PC-3 (cell line): ENCODE measurements around the gene DAPK1. TPM values are rescaled to one million over a fixed set of nuclear protein-coding genes. Genes with fewer than 3 reads are reported as not detected.

ENCODE experiments used
- ATAC-seq: fragments of 200-7000 bp; cut with Tn5 transposase; 2 replicates; pipeline ENCODE4 v1.9.1; 2020; ENCODE audit warnings: mild to moderate bottlenecking, moderate library complexity
- BruUV-seq: library from RNA; stranded (reverse); fragments of 400-500 nt; replicated peaks from 2 replicates; lab custom pipeline; 2021; lab: Mats Ljungman, UMichigan
- CTCF ChIA-PET: fragments of 300-600 bp; sonication (Branson Sonifier 250); formaldehyde crosslinking; loops from one replicate; lab custom pipeline; 2022; ENCODE audit warnings: antibody characterized with exemption; lab: Charles Lee
- POLR2A ChIA-PET: fragments of 300-600 bp; sonication (Branson Sonifier 250); formaldehyde crosslinking; loops from one replicate; lab custom pipeline; 2022; ENCODE audit warnings: antibody characterized with exemption; ENCODE audit not compliant: unreplicated experiment; lab: Charles Lee
- DNase-seq: peaks from one replicate; pipeline ENCODE4 v3.0.0-alpha.2; 2015
- H2AFZ ChIP-seq: fragments of 300-600 bp; sonication (generic); 2 replicates; pipeline ENCODE4 v1.6.0; 2016; ENCODE audit warnings: antibody characterized with exemption, low read length
- H3F3A ChIP-seq: fragments of 300-600 bp; sonication (generic); one replicate; pipeline ENCODE4 v1.6.0; 2017; ENCODE audit warnings: antibody characterized with exemption, low read length, control low read depth, mild to moderate bottlenecking; ENCODE audit not compliant: unreplicated experiment
- H3K27ac ChIP-seq: fragments of 300-600 bp; sonication (generic); 2 replicates; pipeline ENCODE4 v1.5.1; 2016; ENCODE audit warnings: mild to moderate bottlenecking, low read length
- H3K27me3 ChIP-seq: fragments of 300-600 bp; sonication (generic); 2 replicates; pipeline ENCODE4 v1.6.1; 2016; ENCODE audit warnings: low read length, mixed read lengths
- H3K36me3 ChIP-seq: fragments of 300-600 bp; sonication (generic); 2 replicates; pipeline ENCODE4 v1.6.1; 2016; ENCODE audit warnings: low read depth, mixed run types, low read length, mixed read lengths
- H3K4me1 ChIP-seq: fragments of 300-600 bp; sonication (generic); 2 replicates; pipeline ENCODE4 v1.5.1; 2016; ENCODE audit warnings: low read length; ENCODE audit not compliant: insufficient read depth
- H3K4me2 ChIP-seq: fragments of 300-600 bp; sonication (generic); 2 replicates; pipeline ENCODE4 v1.6.0; 2016; ENCODE audit warnings: low read length
- H3K4me3 ChIP-seq: fragments of 300-600 bp; sonication (generic); 2 replicates; pipeline ENCODE4 v1.5.1; 2016; ENCODE audit warnings: mild to moderate bottlenecking, low read length, mixed read lengths
- H3K79me2 ChIP-seq: fragments of 300-600 bp; sonication (generic); 2 replicates; pipeline ENCODE4 v1.6.1; 2017; ENCODE audit warnings: low read length, mixed read lengths
- H3K9ac ChIP-seq: fragments of 300-600 bp; sonication (generic); 2 replicates; pipeline ENCODE4 v1.6.0; 2016; ENCODE audit warnings: mild to moderate bottlenecking, low read length
- H3K9me2 ChIP-seq: fragments of 300-600 bp; sonication (generic); replicated peaks from 2 replicates; pipeline ENCODE4 v1.6.1; 2016; ENCODE audit warnings: mixed run types, low read length, mixed read lengths
- H3K9me3 ChIP-seq: fragments of 300-600 bp; sonication (generic); 2 replicates; pipeline ENCODE4 v1.6.1; 2016; ENCODE audit warnings: low read length, mixed read lengths
- H4K20me1 ChIP-seq: fragments of 300-600 bp; sonication (generic); 2 replicates; pipeline ENCODE4 v1.6.1; 2016; ENCODE audit warnings: low read length, mixed read lengths
- CTCF ChIP-seq: fragments of 300-600 bp; sonication (generic); conservative IDR thresholded peaks from 2 replicates; pipeline ENCODE4 v1.5.1; 2017; ENCODE audit warnings: antibody characterized with exemption, low read depth, mild to moderate bottlenecking, low read length
- EZH2 ChIP-seq: fragments of 300-600 bp; sonication (generic); IDR thresholded peaks from one replicate; pipeline ENCODE4 v1.6.1; 2017; ENCODE audit warnings: antibody characterized with exemption, mild to moderate bottlenecking, low read length; ENCODE audit not compliant: unreplicated experiment
- EZH2phosphoT487 ChIP-seq: fragments of 300-600 bp; sonication (generic); IDR thresholded peaks from 2 replicates; pipeline ENCODE4 v1.6.1; 2018; ENCODE audit warnings: mild to moderate bottlenecking, antibody characterized with exemption, low read length, borderline replicate concordance
- intact Hi-C: fragments of 100-400 bp; cut with micrococcal nuclease; formaldehyde crosslinking; loops from 2 replicates; pipeline ENCODE4 v1.9.0; 2023
- total RNA-seq: library from RNA; depleted of rRNA; stranded (reverse); fragments of >200 nt; gene quantifications from 2 replicates; pipeline ENCODE4 v1.2.3, GENCODE V29; 2014

DAPK1 gene
- total RNA-seq, 1 experiment from 2014 or later = not detected

- CTCF ChIA-PET = no interaction called here
- Histone ChIP-seq H3K4me1 (no peaks in the 10 kb centered on the region), H3K4me3 (no peak overlapping the region)
Measured at GRCh38 chr9:87501806-87502205, 4.1 kb downstream of the DAPK1 start.

GRCh38 chr9:87502391-87503221, 4.9 kb downstream of the DAPK1 start:
- H3K27ac ChIP-seq = no peak overlapping the region
- H3K4me1 ChIP-seq = no peaks in the 10 kb centered on the region
- no peak overlapping the region for H2AFZ ChIP-seq
- no TSS peak for BruUV-seq
- H3K9me3 ChIP-seq = no peaks in the 10 kb centered on the region
- ATAC-seq (no peak), DNase-seq (no peak)
- intact Hi-C loops = no loop called here
- no peak overlapping the region for H3K4me2 ChIP-seq
- H3K36me3 ChIP-seq = no peaks in the 10 kb centered on the region
- peaks cover 23% of the 10 kb centered on the region for H3K27me3 ChIP-seq
- POLR2A ChIA-PET = no interaction called here
- CTCF ChIA-PET = no interaction called here
- H3K79me2 ChIP-seq = no peaks in the 10 kb centered on the region
- no peak overlapping the region for H3K9ac ChIP-seq
- H4K20me1 ChIP-seq = no peaks in the 10 kb centered on the region
- no peak overlapping the region for H3K4me3 ChIP-seq
- H3K9me2 ChIP-seq = no peaks in the 10 kb centered on the region
- TF ChIP-seq CTCF (no peak), EZH2 (no peak), EZH2phosphoT487 (no peak)
- no peaks in the 10 kb centered on the region for H3F3A ChIP-seq

More at GRCh38 chr9:87501806-87502205, 4.1 kb downstream of the DAPK1 start:
- Histone ChIP-seq H3K9ac (no peak overlapping the region), H2AFZ (no peak overlapping the region), H4K20me1 (no peaks in the 10 kb centered on the region), H3K79me2 (no peaks in the 10 kb centered on the region), H3K9me3 (no peaks in the 10 kb centered on the region), H3K27me3 (peaks cover 30% of the 10 kb centered on the region), H3K27ac (no peak overlapping the region), H3K9me2 (no peaks in the 10 kb centered on the region), H3K36me3 (no peaks in the 10 kb centered on the region), H3K4me2 (no peak overlapping the region), H3F3A (no peaks in the 10 kb centered on the region)
- no TSS peak for BruUV-seq
- intact Hi-C loops = no loop called here
- no peak for TF ChIP-seq EZH2phosphoT487
- no peak for TF ChIP-seq CTCF
- POLR2A ChIA-PET = no interaction called here
- ATAC-seq (no peak), DNase-seq (no peak)

- ATAC-seq (no peak), DNase-seq (no peak)
- TF ChIP-seq EZH2 = no peak
- no peak for TF ChIP-seq CTCF
- TF ChIP-seq EZH2phosphoT487 = no peak
- Histone ChIP-seq H3K4me2 (no peak overlapping the region), H3K27ac (no peak overlapping the region), H3K36me3 (no peaks in the 10 kb centered on the region), H3K9me2 (no peaks in the 10 kb centered on the region), H3K4me1 (no peaks in the 10 kb centered on the region), H3F3A (no peaks in the 10 kb centered on the region), H3K4me3 (no peak overlapping the region), H4K20me1 (no peaks in the 10 kb centered on the region), H3K9ac (no peak overlapping the region), H3K79me2 (no peaks in the 10 kb centered on the region), H3K9me3 (no peaks in the 10 kb centered on the region), H3K27me3 (peaks cover 14% of the 10 kb centered on the region), H2AFZ (no peak overlapping the region)
- CTCF ChIA-PET = no interaction called here
- POLR2A ChIA-PET = no interaction called here
- intact Hi-C loops = no loop called here
- no TSS peak for BruUV-seq
Measured at GRCh38 chr9:87503430-87503829, 5.8 kb downstream of the DAPK1 start.
